Testis (tissue), 2 donors: ENCODE data around the gene TMEM116.

Experiments used
- POLR2A ChIP-seq: fragments of 450-650 bp; IDR thresholded peaks from one replicate; pipeline ENCODE4 v1.6.1; 2017; ENCODE audit warnings: antibody characterized with exemption, mild to moderate bottlenecking, moderate library complexity
- TF ChIP-seq, protein P1 (sequence below), 3 experiments: fragments of 450-650 bp in 2 of 3; fragments of 200-600 bp in 1 of 3; sonication (generic) in 1 of 3; IDR thresholded peaks; one replicate each; pipeline ENCODE4 v1.5.1; 2016 to 2019; ENCODE audit warnings: antibody characterized with exemption in 3 of 3, mild to moderate bottlenecking in 2 of 3, moderate library complexity in 1 of 3

DNA sequence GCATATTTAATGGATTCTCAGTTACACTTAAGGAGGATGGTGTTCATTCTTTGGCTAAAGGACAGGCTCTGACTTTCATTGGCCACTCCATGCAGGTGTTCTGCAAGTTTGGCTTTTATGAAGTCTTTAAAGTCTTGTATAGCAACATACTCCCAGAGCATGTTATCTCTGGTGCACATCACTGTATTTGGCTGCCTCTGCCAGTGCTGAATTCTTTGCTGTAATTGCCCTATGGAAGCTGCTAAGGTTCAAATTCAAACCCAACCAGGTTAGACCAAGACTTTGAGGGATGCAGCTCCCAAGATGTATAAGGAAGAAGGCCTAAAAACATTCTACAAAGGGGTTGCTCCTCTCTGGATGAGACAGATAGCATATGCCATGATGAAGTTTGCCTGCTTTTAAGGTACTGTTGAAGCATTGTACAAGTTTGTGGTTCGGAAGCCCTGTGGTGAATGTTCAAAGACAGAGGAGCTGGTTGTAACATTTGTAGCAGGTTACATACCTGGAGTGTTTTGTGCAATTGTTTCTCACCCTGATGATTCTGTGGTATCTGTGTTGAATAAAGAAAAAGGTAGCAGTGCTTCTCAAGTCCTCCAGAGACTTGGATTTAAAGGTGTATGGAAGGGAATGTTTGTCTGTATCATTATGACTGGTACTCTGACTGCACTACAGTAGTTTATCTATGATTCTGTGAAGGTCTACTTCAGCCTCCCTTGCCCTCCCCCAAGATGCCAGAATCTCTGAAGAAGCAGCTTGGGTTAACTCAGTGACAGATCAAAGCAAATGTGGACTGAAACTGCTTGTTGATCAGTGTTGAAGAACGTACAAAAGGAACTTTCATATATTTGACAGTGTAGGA is 19.4 kb downstream of the TMEM116 start:
- TF ChIP-seq, protein P1, sequence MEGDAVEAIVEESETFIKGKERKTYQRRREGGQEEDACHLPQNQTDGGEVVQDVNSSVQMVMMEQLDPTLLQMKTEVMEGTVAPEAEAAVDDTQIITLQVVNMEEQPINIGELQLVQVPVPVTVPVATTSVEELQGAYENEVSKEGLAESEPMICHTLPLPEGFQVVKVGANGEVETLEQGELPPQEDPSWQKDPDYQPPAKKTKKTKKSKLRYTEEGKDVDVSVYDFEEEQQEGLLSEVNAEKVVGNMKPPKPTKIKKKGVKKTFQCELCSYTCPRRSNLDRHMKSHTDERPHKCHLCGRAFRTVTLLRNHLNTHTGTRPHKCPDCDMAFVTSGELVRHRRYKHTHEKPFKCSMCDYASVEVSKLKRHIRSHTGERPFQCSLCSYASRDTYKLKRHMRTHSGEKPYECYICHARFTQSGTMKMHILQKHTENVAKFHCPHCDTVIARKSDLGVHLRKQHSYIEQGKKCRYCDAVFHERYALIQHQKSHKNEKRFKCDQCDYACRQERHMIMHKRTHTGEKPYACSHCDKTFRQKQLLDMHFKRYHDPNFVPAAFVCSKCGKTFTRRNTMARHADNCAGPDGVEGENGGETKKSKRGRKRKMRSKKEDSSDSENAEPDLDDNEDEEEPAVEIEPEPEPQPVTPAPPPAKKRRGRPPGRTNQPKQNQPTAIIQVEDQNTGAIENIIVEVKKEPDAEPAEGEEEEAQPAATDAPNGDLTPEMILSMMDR (IDR thresholded peaks at IDR 0.05) = no peak
- no peak for TF ChIP-seq POLR2A
